Sciatic nerve (tissue), 2 donors: ENCODE results near the gene DUSP22. TPM values are rescaled to one million over a fixed set of nuclear protein-coding genes. Genes with fewer than 3 reads are reported as not detected.

Experiments used
- ATAC-seq: fragments of 200-7000 bp; cut with Tn5 transposase; one replicate; pipeline ENCODE4 v1.9.1; 2020; ENCODE audit warnings: mild to moderate bottlenecking, moderate library complexity
- DNase-seq: peaks from one replicate; pipeline ENCODE4 v3.0.0-alpha.2; 2020; ENCODE audit warnings: low spot score
- intact Hi-C: fragments of 100-400 bp; cut with DNase I; formaldehyde crosslinking; loops from one replicate; pipeline ENCODE4 v1.14.2; 2022
- total RNA-seq: library from RNA; stranded (reverse); fragmentation: NEBNext Ultra II Directional; extraction: Animal tissue kit (Norgen Biotek cat#: 25700); gene quantifications from one replicate; pipeline ENCODE4 v1.2.1, GENCODE V29; 2021
- donor health status: DM: no; HTN: no; CAD: no.
- donor health status: DM: no; HTN: no; CAD: no.

Gene DUSP22
- total RNA-seq, 1 donor from 2014 or later: 62.2 TPM

DNA sequence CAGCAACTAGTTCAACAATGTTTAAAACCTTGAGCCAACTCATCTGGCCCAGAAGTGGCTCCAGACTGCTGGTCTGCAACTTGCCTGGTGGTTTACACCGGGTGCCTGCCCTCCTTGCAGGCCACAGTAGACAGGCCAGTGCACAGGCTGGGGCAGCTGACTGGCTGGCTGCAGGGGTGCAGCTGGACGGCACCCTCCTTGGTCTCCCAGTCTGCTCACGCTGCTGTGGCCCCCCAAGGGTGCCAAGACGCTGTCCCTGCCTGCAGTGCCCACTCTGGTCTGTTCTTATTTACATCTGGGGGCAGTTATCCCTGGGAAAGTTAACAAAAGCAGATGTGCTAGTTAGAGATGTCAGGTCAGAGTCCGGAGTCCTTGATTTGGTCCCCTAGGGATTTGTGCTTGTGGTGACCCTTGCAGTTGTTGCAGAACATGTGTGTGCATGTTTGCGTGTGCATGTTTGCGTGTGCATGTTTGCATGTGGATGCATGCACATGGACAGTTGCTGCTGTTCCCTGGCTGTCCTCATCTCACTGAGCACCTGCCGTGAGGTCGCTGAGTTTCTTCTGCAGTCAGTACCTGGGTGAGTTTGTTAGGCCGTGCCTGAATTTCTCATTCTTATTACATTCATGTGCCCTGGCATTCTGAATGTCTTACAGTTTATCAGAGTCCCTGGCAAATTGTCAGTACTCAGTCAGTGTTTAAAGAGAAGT is 51.1 kb downstream of the DUSP22 start:
- intact Hi-C loops: no loop called here
- no peak for ATAC-seq
- DNase-seq: no peak

DNA sequence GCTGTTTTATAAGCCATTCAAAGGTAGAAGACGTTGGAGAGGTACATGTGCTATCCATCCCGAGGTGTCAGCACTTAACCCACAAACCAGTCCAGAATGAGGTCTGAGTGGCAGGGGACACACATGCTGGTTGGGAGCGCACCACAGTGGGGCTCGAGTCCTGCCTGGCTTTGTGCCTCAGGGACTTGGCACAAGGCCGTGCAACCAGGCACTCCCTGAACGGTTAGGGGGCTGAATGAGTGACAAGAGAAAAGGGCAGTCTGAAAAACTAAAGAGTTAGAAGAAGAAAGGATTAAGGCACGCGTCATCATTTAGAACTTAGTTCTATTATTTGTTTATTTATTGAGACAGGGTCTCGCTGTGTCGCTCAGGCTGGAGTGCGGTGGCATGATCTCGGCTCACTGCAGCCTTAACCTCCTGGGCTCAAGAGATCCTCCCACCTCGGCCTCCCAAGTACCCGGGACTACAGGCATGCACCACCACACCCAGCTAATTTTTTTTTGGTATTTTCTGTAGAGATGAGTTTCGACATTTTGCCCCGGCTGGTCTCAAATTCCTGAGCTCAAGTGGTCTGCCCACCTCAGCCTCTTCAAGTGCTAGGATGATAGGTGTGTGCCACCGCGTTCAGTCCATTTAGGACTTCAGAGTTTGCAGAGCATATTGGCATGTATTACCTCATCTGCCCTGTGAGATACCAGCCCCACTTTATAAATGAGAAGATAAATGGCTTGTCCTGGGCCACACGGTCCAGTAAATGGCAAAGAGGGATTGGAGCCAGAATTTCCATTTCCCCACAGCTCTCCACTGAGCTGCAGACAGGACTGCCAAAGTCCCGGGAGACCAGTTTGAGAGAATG is 51.9 kb downstream of the DUSP22 start:
- DNase-seq (peak; percentile 65), ATAC-seq (no peak)
- intact Hi-C loops: no loop called here

DNA sequence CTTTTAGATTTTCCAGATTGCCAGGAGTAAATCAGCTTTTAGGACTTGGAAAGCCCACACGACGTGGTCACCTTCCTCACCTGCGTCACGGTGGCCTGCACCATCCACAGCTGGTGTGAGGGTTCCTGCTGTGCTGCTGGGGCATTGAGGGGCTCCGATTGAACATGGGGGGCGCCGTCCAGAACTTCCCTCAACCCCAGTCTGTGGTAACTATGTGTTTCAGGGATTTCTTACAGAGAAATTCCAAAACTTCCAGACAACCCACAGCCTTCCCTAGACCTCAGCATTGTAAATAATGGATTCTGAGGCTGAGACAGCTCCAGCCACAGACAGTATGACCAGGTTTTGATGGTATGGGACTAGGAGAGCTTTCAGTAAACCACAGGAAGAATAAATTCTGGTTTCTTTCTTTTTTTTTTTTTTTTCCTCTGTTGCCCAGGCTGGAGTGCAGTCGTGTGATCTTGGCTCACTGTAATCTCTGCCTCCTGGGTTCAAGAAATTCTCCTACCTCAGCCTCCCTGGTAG is 52.6 kb downstream of the DUSP22 start:
- intact Hi-C loops: no loop called here
- ATAC-seq: no peak
- no peak for DNase-seq

DNA sequence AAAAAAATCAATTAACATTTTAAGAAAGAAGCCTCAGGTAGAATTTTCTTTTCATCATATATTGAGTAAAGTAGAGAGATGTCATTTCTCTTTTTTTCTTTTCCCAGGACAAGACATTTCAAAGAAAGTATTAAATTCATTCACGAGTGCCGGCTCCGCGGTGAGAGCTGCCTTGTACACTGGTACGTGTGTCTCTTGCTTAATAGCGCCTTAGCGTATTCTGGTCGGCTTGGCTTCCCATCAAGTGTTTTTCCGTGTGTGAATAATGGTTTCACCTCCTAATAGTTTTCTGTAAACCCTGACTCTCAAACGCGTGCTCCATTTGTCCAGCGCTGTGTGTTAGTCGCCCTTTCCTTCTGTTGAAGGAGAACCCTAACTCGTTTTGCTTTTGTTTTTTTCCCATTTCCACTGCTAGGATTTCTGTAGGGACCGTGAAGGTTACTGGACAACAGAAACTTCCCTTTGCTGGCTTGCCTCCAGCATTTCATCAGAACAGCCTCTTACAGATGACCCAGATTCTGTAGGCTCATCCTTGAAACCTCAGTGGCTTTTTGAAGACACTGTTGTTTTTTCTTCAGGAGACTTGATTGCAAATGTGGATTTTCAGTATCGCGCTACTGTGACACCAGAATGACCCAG is 53.6 kb downstream of the DUSP22 start:
- intact Hi-C loops: no loop called here
- ATAC-seq: no peak
- DNase-seq: no peak

DNA sequence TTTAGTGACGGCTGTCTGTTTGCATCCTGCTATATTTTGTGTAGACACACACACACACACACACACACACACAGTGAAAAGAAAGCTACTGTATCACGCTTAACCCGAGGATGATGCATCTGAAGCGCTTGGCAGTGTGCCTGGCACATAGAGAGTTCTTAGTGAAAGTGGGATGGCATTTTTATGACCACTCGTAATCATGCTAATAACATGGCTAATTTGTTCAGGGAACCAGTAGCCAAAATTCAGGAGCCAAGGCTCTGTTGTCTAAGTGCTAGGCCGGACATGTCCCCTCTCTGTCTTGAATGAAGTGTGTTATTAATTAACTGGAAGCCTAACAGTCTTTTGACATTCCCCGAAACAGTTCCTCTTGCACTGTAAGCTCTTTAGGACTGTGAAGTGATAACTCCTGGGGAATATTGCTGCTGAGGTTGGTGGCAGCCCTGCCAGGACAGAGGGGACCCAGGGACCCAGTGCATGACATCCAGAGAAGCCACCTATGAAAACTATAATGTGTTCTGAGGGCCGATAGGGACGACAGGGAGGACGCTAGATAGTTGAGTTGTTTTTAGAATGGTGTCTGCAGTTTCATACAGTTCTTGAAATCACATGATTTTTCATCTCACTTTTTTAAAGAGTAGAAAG is 54.2 kb downstream of the DUSP22 start:
- ATAC-seq (no peak), DNase-seq (peak; percentile 66)
- intact Hi-C loops: no loop called here

DNA sequence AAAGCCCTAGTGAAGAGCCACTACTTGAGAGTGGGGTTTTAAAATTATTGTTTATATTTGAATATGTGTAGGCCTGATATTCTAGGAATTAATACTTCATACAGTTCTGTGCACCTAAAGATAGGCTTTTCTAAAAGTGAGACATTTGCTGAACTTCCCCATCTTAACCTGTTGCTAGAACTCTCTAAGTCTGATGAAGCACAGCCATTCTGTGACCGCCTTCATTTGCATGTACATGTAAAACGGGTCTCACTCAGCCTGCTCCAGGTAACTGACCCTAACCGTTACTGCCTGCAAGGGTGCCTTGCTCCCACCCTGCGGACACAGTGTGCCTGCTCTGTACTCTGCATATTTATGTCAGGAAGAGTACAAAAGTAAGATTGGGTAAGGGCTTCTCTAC is 54.9 kb downstream of the DUSP22 start:
- intact Hi-C loops: no loop called here
- DNase-seq: no peak
- ATAC-seq: no peak

DNA sequence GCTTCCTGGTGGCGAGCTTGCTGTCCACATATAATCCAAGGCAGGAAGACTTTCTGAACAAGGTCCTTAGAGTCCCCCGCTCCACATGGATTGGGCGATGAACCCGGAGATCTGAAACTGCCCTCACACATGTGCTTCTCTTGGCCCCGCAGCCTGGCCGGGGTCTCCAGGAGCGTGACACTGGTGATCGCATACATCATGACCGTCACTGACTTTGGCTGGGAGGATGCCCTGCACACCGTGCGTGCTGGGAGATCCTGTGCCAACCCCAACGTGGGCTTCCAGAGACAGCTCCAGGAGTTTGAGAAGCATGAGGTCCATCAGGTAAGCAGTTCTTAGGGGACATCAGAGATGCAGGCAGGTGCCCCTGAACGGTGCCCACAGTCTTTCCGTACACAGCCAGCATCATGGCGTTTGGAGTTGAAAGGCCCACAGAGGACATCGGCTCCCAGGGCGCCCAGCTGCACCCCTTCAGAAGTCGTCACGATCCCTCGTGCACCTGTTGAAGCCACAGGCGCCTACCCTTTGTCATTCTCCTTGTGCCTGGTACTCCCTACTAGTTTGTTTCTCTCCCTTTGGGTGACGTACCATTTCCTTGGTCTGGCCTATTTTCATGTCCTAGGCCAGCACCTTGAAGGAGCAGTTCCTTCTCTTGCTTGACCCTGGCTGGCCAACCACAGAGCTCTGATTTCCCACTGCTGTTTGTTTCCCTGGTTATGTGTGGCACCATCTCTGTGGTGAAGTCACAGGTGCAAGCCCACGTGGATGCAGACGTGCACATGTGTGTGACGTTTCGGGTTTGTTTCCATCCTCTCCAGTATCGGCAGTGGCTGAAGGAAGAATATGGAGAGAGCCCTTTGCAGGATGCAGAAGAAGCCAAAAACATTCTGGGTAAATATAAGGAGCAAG is 55.9 kb downstream of the DUSP22 start:
- DNase-seq (no peak), ATAC-seq (no peak)
- intact Hi-C loops: no loop called here

DNA sequence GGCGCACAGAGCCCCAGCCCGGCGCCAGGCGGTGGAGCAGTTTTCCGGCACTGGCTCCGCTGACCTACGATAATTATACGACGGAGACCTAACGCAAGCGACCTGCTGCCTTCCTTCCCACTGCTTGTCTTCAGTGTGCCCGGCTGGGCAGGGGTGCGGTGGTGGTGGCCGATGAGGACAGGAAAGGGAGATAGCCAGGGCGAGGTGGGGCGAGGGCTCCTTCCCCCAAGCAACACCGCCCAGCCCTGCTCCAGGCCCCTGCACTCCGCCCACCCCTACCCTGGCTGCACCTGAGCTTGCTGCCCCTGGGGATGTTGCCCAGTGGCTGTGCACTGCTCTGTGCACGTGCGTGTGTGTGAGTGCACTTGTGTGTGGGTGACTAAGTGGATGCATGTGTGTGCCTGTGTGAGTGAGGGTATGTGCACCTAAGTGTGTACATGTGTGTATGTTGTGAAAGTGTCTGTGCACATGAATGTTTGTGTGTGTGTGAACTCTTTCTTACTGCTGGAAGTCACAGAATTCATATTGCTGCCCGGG is 56.6 kb downstream of the DUSP22 start:
- no peak for DNase-seq

DNA sequence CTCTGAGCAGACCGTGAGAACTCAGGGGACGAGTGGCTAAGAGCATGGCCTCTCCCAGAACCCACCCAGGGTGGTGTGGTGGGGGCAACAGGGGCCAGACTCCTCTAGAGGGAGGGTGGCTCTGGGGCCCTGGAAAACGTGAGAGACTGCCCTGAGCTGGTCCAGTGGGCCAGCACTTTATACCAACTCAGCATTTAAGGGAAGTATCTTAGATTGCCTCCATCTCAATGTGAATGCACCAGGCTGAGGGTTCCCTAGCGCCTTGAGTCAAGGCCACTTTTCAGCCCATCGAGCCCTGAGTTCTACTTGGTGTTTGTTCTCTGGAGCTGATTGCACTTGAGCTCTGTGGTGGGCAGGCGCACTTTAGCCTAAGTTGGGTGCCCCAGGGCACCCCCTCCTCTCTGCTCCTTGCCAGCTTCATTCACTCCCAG is 57.2 kb downstream of the DUSP22 start:
- ATAC-seq (no peak), DNase-seq (no peak)
- intact Hi-C loops: no loop called here

More for the DNA sequence above, 56.6 kb downstream of the DUSP22 start:
- ATAC-seq: no peak
- intact Hi-C loops: no loop called here

DNA sequence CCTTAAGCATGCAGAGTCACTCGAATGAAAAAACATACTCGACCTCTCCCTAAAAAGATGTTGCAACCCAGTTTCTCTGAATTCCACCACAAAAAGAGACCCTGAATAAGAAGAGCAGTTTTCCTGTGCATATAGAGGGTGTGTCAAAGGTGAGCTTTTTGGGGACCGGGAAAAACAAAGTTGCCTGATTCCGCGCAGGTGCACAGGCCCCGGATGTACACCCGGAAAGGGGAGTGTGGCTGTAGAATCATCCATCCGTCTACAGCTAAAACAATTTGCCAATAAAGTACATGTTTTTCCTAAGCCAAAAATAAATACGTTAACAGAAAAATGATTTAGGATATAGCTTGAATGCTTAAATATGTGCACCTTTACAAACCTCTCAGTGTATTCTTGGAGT is 58.1 kb downstream of the DUSP22 start:
- intact Hi-C loops: no loop called here
- DNase-seq (no peak), ATAC-seq (no peak)

DNA sequence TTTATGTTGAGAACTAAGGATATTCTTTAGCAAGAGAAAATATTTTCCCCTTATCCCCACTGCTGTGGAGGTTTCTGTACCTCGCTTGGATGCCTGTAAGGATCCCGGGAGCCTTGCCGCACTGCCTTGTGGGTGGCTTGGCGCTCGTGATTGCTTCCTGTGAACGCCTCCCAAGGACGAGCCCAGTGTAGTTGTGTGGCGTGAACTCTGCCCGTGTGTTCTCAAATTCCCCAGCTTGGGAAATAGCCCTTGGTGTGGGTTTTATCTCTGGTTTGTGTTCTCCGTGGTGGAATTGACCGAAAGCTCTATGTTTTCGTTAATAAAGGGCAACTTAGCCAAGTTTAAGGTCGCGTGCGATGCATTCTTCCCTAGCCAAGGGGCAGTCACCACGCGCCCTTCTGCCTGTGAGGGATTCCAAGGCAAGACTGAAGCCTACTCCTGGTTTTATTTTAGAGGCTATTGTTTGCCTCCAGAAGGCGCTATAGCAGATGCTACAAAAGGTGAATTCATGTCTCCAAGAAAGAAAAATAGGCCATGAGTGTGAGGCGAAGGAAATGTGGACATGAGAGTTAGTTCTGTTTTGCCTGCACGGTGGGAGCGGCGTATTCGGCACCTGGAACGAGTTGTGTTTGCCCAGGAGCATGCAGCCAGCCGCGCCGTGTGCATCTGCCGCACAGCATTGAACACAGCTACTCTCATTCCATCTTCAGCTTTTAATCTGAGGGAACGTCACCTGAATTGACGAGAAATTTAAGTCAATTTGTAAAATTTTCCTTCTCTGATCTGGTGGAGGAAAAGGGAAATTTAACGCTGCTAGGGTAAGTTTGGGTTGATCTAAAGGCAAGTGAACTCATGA is 59.0 kb downstream of the DUSP22 start:
- peak; percentile 69 for DNase-seq
- intact Hi-C loops: no loop called here
- peak; percentile 78 for ATAC-seq

DNA sequence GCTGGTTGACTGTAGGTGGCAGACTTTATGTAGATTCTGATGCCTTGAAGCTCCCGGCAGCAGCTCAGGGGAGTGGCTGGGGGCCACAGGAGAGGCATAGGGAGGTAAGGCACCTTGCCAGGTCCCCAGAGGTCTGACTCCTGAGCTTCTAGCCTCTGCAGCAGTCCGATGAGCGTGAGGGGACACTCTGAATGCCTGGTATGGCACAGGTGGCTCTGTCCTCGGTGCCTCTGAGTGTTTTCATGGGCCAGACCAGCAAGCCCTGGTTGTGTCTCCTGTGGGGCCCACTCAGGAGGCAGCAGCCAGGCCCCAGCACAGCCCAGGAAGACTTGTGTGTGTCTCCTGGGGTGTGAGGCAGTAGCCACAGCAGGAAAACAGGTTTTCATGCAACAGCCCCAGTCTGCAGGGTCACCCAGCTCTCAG is 59.6 kb downstream of the DUSP22 start:
- intact Hi-C loops: no loop called here
- ATAC-seq: no peak
- DNase-seq: no peak

DNA sequence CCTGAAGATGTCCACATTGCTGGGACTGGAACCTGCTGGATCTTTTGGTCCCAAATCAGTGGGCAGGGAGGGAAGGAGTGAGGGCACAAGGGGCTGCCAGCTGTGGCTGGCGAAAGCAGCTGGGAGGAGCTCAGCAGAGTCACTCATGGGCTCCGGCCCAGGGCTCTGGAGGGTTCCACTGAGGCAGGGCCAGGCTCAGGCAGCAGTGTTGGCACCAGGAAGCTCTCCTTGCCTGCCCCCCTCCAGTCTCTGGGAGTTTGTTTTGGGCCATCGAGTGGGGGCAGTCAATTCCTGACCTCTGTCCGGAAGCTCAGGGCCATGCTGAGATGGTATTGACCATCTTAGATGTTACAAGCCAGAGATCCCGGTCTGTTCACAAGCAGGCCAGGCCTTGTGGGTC is 60.2 kb downstream of the DUSP22 start:
- ATAC-seq (no peak), DNase-seq (peak; percentile 60)
- intact Hi-C loops: no loop called here

DNA sequence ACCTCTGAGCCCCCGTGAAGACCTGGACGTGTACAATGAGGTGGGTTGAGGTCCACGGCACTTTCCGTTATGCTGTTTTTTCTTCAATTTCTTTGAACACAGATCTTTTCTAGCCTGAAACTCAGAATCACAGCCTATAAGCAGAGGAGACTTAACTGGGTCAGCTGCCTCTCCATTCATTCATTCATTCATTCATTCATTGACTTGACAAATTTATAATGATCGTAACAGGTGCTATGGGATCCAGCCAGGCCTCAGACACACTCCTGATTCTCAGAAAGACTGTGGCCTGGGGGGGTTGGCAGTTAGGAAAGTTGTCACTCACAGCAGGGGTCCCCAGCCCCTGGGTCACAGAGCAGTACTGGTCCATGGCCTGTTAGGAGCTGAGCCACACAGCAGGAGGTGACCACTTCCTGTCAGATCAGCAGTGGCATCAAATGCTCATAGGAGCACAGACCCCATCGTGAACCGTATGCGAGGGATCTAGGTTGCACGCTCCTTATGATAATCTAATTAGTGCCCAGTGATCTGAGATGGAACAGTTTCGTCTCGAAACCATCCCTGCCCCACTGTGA is 60.7 kb downstream of the DUSP22 start:
- ATAC-seq (no peak), DNase-seq (no peak)
- intact Hi-C loops: no loop called here

DNA sequence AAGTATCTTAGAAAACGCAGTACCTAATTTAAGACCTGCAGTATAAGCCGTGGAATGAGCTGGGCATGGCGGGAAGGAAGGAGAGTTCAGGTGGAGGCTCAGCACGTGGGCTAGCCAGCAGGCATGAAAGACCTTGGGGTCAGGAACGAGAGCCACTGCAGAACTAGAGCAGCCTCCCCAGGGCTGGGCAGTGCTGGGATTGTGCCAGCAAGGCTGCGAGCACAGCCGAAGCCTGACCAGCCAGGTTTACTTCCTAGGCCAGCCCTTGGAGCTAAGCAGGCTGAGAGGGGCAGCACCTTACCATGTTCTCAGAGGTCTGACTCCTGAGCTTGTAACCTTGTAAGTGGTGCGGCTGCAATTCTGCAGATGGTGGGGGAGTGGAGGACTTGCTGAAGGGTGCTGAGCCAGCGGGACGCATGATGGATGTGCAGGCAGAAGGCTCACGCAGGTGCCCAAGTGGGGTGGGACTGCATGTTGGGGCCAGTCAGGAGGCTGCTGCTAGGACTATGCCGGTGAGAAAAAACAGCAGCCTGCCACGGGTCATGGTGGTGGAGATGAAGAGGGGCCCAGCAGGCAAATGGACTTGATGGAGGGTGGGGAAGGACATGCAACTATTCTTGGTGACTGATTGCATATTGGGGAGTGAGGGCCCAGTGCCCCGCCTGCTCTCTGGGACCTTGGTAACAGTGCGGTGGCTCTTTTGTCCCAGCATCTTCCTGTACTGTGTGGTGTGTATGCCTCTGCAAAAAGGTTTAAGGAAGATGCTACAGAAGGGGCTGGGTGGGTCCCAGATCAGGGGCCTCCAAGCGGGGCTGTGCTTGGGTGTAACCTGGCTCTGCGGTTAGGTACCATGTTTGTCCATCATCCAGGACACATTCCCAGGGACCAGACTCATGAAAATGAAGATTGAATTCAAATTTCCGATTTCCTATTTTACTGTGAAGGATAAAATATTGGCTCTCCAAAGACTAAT is 61.6 kb downstream of the DUSP22 start:
- DNase-seq (peak; percentile 59), ATAC-seq (no peak)
- intact Hi-C loops: no loop called here
